Frontal cortex (tissue), 4 donors: Measurements from ENCODE around the gene REPIN1. TPM values are rescaled to one million over a fixed set of nuclear protein-coding genes. Genes with fewer than 3 reads are reported as not detected.
A peak's percentile ranks its signal among the peaks of the same experiment; 100 is the strongest.

ENCODE experiments used
- DNase-seq, 2 donors: peaks; one replicate each; pipeline ENCODE4 v3.0.0; 2012; ENCODE audit warnings: low spot score in 2 of 2
- FAIRE-seq: peaks from 2 replicates; lab custom pipeline; 2012; peaks lifted over from hg19 to GRCh38; lab: Jason Lieb, UNC
- total RNA-seq: library from RNA; depleted of rRNA; stranded (reverse); fragments of >200 nt; gene quantifications from one replicate; pipeline ENCODE4 v1.2.3, GENCODE V29; 2014
- donor health status: control.
- donor health status: control.
- donor health status: control.

The REPIN1 gene
- total RNA-seq: 29.3 TPM

DNA sequence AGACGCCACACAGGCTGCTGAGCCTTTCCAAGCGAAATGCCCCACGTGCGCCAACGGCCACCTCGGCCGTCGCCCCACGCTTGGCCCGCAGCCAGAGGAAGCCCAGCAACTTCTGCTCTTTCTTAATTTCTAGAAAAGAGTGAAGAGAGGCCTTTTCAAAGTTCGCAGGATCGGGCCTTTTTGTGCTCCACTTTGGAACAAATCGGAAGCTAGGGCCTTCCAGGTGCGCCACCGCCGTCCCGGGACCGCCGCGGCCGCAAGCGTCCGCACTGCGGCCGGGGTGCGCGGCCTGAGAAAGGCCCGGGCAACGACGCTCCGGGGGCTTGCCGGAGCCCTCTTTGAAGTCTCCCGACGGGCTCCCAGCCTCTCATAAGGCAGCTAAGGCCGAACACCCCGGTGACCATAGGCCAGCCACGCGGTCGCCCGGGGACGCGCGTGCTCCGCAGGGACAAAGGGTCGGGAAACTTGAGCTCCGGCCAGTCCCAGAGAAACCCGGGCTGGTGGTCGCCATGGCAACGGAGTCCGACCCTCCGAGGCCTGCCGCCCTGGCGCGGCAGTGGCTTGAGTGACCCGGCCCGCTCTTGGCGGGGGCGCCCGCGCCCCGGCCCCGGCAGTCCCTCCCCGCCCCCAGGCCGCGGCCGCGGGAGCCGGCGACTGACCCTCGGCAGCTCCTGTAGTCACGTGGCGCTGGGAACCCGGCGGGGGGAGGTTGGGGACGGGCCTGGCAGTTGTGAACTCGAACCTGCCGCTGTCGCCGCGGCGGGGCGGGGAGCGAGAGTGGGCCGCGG, at the start of gene REPIN1:
Gene REPIN1, plus strand, starts transcription at position 727 of the 788 bp plus-strand sequence. CDS start 890 bp downstream, outside the sequence.
- no peak for FAIRE-seq
- DNase-seq: peak; percentile 91 to 96

DNA sequence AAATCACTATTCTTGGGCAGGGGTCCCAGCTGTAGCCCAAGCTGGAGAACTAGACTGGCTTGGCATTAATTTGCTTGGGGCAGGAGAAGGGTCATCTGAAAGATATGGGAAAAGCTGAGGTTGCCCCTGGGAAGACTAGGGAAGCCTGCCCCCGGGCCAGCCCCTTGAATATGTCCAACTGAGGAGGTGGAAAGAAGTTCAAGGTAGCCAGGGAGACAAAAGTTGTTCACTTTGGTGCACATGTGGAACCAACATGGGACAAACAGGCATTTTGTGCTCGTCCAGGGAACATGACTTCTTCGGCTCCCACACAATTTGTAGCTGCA, 46.9 kb upstream of the REPIN1 start:
- no peak for FAIRE-seq
- DNase-seq: no peak

DNA sequence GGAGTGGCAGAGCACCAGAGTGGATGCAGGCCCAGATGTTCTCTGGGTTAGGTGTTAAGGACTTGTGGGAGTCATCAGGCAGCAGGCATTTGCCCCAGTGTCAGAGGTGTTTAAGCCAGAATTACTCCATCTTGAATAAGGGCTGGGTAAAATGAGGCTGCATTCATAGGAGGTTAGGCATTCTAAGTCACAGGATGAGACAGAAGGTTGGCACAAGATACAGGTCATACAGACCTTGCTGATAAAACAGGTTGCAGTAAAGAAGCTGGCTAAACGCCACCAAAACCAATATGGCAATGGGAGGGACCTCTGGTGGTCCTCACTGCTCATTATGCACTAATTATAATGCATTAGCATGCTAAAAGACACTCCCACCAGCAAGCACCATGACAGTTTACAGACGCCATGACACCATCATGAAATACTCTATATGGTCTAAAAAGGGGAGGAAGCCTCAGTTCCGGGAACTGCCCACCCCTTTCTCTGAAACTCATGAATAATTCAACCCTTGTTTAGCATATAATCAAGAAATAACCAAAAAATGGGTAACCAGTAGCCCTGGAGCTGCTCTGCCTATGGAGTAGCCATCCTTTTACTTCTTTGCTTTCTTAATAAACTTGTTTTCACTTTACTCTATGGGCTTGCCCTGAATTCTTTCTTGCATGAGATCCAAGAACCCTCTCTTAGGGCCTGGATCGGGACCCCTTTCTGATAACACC, 46.3 kb upstream of the REPIN1 start:
- no peak for DNase-seq
- no peak for FAIRE-seq

DNA sequence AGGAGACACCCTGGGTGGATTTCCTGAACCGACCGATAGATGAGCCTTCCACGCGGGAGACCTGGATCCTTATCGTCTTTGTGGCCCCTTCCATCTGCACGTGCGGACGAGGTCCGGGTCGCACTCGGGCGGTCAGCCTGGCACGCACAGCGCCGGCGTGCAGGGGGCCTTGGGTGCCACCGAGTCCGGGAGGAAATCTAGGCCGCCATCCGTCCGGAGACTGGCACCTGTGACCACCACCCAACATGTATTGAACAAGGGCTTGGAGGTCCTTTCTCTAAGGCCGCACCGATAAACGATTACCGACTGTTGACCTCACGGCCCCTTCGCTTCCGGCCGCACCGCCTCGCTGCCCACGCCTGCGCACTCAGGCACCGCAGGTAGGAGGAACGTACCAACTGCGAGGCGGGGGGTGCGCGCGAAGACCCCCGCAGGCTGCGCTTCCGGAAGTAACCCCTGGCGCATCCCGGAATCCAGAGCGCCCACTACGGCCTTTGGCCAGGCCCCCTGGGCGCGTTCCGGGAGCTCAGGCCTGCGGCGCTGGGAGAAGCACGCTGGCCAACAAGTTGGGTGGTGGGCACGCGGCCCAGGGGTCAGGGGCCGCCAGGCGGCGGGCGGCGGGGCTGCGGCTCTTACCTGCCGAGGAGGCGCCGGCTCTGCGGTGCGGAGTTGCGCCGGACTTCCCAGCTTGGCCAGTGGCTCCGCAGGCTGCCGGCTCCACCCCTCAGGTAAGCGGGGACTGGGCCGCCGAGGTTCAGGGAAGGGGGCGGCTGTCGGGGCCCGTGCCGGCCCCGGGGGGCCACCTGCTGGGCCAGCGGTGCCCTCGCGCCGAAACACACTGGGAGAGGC, 45.6 kb upstream of the REPIN1 start, which contains the start of the genes ACTR3C and LRRC61:
Gene ACTR3C, minus strand, starts transcription at position 713 of the 849 bp plus-strand sequence. CDS start 28,249 bp downstream, outside the sequence.
Gene LRRC61, plus strand, starts transcription at position 523 of the 849 bp plus-strand sequence. CDS start 13,507 bp downstream, outside the sequence.
- FAIRE-seq: no peak

DNA sequence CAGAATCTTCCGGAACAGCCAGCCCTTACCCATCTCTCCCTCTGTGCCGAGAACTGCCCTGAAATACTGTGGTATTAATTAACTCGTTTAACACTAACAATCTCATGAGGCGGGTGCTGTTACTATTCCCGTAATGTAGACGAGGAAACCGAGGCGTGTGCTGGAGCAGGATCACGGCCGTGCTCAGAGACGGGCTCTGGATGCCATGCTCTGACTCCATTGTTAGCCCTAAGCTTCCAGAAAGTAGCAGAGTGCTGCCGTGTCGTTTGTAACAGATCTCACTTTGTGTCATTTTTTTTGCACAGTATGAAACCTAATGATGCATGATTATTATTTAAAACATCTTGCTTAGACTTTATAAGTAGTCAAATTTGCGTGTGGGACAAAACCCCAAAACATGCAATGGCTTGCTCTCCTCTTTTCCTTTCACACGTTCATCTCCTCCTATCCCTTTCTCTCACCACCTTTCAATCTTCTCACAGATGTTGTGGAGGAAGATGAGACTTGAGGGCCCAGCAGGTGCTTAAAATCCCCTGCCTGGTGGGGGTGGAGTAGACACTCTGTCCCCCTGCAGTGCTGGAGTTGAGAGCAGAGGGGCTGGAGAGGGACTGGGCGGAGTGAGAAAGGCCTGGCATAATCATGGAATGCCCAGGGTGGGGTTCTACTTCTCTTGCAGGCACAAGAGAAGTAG, 44.8 kb upstream of the REPIN1 start:
- DNase-seq (no peak), FAIRE-seq (no peak)

More for the DNA sequence above, 45.6 kb upstream of the REPIN1 start, which contains the start of the genes ACTR3C and LRRC61:
- no peak for DNase-seq

DNA sequence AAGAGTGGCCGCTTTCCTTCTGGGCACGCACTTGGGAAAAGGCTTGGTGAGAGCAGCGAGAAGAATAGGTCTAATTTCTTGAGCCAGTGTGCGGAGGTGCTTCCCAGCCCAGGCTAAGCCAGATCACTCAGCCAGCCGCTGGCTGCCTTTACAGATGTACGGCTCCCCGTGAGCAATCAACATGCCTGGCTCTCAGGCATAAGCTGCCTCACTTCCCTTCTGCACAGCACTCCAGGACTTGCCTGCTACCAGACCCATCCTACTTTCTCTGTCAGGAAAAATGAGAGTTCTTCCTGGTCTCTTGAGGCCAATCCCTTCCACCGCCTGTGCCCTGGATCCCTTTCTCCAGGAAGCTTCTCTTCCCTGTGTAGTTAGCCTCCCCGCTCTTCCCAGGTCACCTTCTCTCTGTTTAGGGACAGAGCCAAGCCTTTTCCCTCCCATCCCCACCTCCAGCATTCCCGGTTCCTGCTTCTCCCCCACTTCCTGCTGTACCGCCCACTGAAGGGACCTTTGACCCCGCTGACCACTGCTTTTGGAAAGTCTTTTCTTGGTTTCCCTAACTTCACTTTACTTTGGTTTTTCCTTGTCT, 44.2 kb upstream of the REPIN1 start:
- FAIRE-seq: no peak
- no peak for DNase-seq

DNA sequence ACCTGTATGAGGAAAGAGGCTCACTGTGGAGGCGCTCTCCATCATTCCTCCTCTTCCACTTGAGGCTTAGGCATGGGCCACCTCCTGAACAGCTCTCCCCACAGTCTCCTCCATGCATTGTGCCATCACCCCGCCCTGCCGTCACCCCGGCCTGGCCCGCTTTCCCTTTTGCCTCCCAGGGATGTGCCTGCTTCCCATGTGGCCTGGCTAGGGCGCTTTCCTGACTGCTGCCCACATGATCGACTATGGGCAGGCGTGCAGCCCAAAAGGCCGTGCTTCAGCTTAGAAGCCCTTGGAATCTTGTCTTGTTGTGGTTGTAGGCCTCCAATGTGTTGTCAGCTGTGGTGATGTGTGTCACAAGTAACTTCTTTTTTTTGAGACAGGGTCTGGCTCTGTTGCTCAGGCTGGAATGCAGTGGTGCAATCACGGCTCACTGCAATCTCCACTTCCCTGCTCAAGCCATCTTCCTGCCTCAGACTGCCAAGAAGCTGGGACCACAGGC, 43.5 kb upstream of the REPIN1 start:
- DNase-seq: no peak
- no peak for FAIRE-seq

DNA sequence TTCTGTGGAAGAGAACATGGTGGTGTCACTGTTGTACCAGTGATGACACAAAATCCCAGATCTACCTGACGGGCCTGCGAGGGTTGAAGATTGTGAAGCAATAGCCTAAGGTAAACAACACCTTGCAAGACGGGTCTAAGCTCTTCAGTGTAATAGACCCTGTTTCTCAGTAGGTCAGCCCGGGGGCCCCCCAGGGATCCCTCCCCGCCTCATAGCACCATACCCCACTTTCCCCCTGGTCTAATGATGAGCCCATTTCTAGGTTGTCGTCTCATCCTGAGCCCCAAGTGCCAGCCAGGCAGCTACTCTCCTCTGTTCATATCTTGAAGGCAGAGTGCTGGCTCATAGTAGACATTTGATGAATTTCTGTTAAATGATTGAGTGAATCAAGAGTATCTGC, 42.7 kb upstream of the REPIN1 start:
- no peak for DNase-seq
- FAIRE-seq: no peak

DNA sequence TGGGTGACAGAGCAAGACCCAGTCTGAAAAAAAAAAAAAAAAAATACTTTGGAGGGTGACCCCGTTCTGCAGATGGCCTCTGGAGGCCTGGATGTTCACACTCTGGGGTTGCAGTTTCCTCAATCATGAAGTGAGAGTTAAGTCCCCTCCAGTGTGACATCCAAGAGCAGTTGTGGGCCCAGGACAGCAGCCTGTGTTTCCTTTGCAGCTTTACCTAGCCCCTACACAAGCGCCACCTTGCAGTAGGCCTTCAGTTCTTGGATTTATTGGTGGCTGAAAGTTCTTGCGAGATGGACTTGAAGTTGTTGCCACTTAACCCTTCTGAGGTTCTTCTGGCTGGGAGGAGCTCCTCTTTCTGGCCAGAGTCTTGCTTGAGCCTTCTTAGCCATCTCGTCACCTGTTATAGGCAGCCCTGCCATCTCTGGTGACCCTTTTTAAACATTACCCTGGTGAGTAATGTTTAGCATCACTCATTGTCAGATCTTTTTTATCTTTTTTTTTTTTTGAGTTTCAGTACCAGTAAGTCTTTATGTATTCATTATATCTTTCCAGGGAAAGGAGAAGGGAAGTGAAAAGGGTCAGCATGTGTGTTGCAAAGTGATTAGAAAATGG, 41.9 kb upstream of the REPIN1 start:
- no peak for DNase-seq
- FAIRE-seq: no peak

DNA sequence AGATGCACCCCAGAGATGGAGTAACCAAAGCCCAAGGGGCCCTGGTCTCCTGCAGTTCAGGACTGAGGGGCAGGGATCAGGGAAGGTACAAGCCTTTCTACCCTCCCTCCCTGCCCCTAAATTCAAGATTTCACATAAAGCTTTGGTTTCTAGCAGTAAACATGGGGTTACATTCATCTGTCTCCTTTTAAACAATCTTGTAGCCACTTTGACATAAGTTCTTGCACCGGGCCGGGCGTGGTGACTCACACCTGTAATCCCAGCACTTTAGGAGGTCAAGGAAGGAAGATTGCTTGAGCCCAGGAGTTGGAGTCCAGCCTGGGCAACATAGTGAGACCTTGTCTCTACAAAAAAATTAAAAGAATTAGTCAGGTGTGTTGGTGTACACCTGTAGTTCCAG, 41.3 kb upstream of the REPIN1 start:
- no peak for DNase-seq
- FAIRE-seq: no peak

DNA sequence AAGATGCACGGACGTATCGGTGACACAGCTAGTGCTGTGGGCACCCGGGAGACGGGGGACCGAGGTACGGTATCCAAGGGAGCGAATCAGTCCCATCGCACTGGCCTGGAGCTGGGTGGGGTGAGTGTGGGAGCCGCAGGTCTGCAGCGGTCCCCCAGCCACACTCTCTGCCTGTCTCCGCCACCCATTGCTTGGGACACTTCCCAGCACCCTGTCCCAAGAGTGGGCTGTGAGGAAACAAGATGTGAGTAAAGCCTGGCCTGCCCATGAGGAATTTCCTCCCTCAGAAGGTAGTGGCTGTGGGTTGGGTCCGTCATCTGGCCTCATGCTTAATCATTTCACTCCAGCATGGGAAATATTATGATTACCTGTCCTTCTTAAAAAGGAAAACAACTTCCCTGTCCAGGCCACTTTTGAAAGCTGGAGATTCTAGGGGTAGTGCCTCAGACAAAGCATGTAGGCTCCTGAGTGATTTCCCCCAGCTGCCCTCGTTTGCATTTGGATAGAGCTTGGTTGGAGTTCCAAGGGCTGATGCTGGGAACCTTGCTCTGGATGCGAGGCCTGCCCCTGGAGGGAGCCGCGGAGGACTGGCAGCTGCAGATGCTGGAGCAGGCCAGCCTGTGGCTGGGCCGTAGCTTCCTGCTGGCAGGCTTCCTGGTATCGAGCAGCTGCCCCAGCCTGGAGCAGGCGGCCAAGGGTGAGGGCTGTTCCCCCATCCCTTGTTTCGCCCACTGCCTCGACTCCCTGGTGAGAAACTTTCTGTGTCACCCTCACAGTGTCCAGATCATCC, 39.1 kb upstream of the REPIN1 start:
- FAIRE-seq (no peak), DNase-seq (no peak)

DNA sequence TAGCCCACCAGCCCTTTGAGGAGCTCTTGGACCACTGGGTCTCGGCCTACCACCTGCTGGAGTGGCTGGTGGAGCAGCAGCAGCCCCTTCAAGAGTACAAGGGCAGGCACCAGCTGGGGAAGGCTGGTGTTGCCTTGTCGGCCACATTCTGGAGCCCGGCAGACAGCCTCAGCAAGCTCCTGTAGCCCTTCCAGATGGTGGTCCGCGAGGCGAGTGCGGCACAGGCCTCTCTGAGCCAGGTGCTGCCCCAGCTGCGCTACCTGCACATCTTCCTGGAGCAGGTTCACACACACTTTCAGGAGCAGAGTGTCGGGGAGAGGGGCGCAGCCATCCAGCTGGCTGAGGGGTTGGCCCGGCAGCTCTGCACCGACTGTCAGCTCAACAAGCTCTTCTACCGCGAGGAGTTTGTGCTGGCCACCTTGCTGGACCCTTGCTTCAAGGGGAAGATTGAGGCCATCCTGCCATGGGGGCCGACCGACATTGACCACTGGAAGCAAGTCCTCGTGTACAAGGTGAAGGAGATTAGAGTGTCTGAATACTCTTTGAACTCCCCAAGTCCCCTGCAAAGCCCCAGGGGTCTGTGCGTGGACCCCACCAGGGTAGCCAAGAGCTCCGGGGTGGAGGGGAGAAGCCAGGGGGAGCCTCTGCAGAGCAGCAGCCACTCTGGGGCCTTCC, 38.3 kb upstream of the REPIN1 start:
- DNase-seq (no peak), FAIRE-seq (no peak)

DNA sequence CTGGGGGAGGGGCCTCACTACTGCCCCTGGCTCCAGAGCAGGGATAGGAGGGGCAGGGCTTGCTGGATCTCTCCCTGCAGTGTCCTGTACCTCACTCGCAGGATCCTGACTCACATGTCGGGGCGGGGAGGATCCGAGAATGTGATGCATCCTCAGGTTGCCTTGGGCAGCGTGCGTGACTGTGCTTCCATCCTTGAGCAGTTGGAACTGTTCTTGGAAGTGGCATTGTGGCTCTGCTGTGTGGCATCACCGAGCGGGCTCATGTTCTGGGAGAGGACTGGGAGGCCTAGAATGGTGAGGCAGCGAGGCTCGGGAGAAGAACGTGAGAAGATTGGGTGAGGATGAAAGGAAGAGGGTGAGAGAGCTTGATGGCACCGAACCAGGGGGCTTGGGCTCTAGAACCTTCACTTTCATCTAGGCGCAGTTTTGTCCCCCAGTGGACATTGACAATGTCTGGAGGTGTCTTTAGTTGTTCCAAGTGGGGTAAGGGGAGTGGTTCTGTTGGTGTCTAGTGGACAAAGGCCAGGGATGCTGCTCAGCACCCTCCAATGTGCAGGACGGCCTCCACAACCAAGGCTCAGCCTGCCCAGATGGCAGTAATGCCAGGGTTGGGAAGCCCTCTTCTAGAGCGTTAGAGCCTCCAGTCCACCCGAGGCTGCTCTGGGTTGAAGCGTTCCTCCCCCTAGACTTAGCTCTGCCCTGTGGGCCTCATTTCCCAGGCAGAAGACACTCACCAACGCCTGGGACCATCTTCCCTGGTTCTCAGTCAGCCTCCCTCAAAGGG, 35.6 kb upstream of the REPIN1 start:
- FAIRE-seq: no peak
- no peak for DNase-seq

DNA sequence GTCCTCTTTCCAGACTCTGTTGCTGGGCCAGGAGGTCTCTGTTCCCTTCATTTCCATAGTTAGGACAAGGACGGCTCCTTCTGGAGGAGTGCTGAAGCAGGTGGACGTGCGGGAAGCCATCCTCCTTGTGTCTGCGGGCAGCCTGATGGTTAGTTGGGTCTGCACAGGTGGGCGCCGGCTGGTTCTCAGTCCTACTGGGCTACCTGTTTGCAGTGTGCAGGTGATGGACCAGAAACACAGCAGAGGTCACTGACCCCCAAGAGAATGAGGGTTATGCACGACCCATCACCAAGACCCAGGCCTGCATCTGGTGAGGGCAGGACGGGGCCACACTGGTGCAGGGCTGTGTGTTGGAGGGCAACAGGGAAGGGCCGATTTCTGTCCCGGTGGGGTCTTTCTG, 35.0 kb upstream of the REPIN1 start:
- DNase-seq (no peak), FAIRE-seq (no peak)

DNA sequence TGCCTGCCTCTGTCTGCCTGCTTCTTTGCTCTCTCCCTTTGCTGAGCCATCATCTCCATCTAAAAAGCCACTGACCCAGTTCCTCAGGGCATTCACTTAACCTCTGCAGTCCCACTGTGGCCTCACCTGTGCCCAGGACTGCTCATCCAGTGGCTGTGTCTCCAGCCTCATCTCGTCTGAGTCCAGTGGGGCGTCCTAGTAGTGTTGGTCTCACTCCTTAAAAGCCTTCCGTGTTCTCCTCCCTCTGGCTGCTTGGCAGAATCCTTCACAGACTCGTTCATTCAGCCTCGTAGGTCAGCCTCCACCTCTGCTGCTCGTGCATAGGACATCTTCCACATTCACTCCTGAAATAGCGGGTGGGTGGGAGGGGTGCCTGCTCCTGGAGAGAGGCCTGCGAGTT, 34.5 kb upstream of the REPIN1 start:
- no peak for DNase-seq
- no peak for FAIRE-seq

DNA sequence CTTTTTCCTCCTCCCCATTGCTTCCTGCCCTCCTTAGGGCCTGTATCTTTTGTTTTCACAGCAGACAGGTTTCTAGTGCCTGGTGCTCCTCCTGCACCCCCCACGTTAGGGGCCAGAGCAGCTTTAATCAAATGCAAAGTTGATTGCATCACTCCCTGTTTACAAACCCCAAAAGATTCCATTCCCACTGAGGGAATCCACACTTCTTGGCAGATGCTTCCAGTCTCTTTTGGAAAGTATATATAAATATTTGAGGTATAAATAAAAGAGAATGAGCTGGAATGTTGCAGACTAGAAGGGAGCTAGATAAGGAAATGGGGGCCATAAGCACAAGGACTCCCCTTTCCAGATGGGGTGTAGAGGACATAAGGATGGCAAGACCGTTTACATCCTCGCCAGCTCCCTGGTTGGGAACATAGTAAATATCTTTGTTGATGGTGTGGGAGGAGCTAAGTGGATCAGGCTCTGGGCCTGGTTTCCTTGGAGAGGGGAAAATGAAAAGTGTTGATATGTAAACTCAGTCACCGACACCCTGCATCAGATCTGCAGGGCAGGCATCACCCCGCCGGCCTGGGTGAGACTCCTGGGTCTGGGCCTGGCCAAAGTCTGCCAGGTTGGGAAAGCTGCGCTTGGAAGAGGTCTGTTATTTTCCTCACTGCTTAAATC, 33.4 kb upstream of the REPIN1 start:
- DNase-seq (no peak), FAIRE-seq (no peak)
